Measurements from ENCODE around the gene RARRES1.

GRCh38 chr3:158732856-158733200 is 571 bp upstream of the RARRES1 start:
- TF ChIP-seq EZH2 (IDR thresholded peaks at IDR 0.05; ENCODE audit: insufficient read depth, poor library complexity, severe bottlenecking) (no peak), EZH2phosphoT487 (IDR thresholded peaks at IDR 0.05; ENCODE audit: insufficient read depth, low read depth) (no peak)

Data from GM23248 (cell line).